HFFc6 (cell line): ENCODE results near the gene CDC5L. TPM values are rescaled to one million over a fixed set of nuclear protein-coding genes. Genes with fewer than 3 reads are reported as not detected.
A peak's percentile ranks its signal among the peaks of the same experiment; 100 is the strongest.

Source experiments
- DNase-seq: peaks from one replicate; pipeline ENCODE4 v3.0.0-alpha.2; 2018
- H3K27ac Mint-ChIP-seq: 2 replicates; pipeline ENCODE4 v1.8.0; 2020; ENCODE audit warnings: mild to moderate bottlenecking, mixed read lengths
- H3K27me3 Mint-ChIP-seq: 2 replicates; pipeline ENCODE4 v1.8.0; 2021; ENCODE audit warnings: mild to moderate bottlenecking, moderate library complexity, mixed read lengths; ENCODE audit not compliant: insufficient read depth
- H3K36me3 Mint-ChIP-seq: 2 replicates; pipeline ENCODE4 v1.8.0; 2021; ENCODE audit warnings: low read depth, mixed read lengths
- H3K4me1 Mint-ChIP-seq: 2 replicates; pipeline ENCODE4 v1.8.0; 2020; ENCODE audit warnings: low read depth, mixed read lengths
- H3K4me3 Mint-ChIP-seq: 2 replicates; pipeline ENCODE4 v1.8.0; 2020; ENCODE audit warnings: mild to moderate bottlenecking, moderate library complexity, mixed read lengths
- H3K9me3 Mint-ChIP-seq: 2 replicates; pipeline ENCODE4 v1.8.0; 2020; ENCODE audit warnings: mild to moderate bottlenecking, mixed read lengths
- CTCF ChIP-seq: fragments of 200-600 bp; sonication (generic); IDR thresholded peaks from 2 replicates; pipeline ENCODE4 v1.5.0; 2021; ENCODE audit warnings: antibody characterized with exemption, mild to moderate bottlenecking
- total RNA-seq, 6 experiments: library from RNA; stranded (reverse); fragmentation: NEBNext Ultra II Directional; extraction: Animal tissue kit (Norgen Biotek cat#: 25700); gene quantifications; 2 replicates in 1 of 6; 3 replicates in 5 of 6; pipeline ENCODE4 v1.2.3, GENCODE V29; 2021

CDC5L gene
- total RNA-seq, 6 experiments from 2014 or later: 17.9 to 23.5 (median 21.6) TPM

GRCh38 chr6:44493593-44493992, 106.1 kb downstream of the CDC5L start:
- peak overlapping the region; percentile 12; the same call in 1 of the 2 replicates for H3K4me3 Mint-ChIP-seq
- H3K4me1 Mint-ChIP-seq: peaks cover 74% of the 10 kb centered on the region
- H3K9me3 Mint-ChIP-seq: no peaks in the 10 kb centered on the region
- TF ChIP-seq CTCF: no peak
- no peak for DNase-seq
- H3K27ac Mint-ChIP-seq: peak overlapping the region; percentile 91
- H3K27me3 Mint-ChIP-seq: peaks cover 5% of the 10 kb centered on the region
- peaks cover 3% of the 10 kb centered on the region; the same call in 1 of the 2 replicates for H3K36me3 Mint-ChIP-seq

GRCh38 chr6:44494011-44494501, 106.5 kb downstream of the CDC5L start:
- peaks cover 70% of the 10 kb centered on the region for H3K4me1 Mint-ChIP-seq
- H3K27me3 Mint-ChIP-seq: peaks cover 5% of the 10 kb centered on the region; the same call in 1 of the 2 replicates
- TF ChIP-seq CTCF: peak; percentile 64
- H3K4me3 Mint-ChIP-seq: peak overlapping the region; percentile 12; the same call in 1 of the 2 replicates
- H3K27ac Mint-ChIP-seq: peak overlapping the region; percentile 91
- peak; percentile 80 for DNase-seq
- H3K36me3 Mint-ChIP-seq: peaks cover 3% of the 10 kb centered on the region; the same call in 1 of the 2 replicates
- H3K9me3 Mint-ChIP-seq: no peaks in the 10 kb centered on the region

DNA sequence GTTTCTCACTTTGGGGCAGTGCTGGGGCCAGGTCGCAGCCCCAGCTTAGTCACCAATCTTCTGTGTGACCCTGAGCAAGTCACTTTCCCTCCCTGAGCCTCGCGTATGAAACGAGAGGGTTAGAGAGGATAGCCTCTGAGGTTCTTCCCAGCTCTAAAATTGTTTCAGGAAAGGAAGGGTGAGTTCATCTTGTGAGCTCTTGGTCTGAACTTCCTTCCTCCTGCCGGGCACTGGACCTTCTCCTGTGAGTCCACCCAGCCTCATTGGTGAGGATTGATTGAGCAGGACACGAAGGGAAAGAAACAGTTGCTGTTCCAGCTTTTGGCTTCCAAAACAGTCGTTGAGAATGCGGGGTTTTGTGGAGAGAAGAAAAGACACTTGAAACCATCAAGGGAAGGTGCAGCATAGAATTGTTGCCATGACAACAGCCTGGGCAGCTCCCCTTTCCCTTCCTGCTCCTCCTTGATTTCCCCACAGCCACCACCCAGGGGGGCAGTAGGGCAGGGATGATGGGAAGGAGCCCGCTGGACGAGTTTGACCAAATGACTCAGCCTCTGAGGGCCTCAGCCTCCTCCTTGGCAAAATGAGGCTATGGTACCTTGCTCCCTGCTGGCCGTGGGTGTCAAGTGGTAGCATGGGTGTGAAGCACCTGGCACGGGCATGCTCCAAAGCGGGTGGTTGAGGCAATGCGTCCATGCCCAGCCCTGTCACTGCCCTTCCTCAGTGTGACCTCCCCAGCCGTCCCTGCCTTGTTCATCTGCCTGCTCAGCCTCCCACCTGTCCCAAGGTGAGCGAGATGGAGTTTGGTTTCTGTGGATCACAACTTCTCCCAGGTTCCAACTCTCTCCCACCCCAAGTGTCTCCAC, 107.8 kb downstream of the CDC5L start:
- DNase-seq: no peak
- H3K36me3 Mint-ChIP-seq: peaks cover 3% of the 10 kb centered on the region; the same call in 1 of the 2 replicates
- no peak for TF ChIP-seq CTCF
- peaks cover 58% of the 10 kb centered on the region for H3K4me1 Mint-ChIP-seq
- H3K9me3 Mint-ChIP-seq: peaks cover 4% of the 10 kb centered on the region; the same call in 1 of the 2 replicates
- no peak overlapping the region for H3K27ac Mint-ChIP-seq
- H3K4me3 Mint-ChIP-seq: no peak overlapping the region
- H3K27me3 Mint-ChIP-seq: peaks cover 13% of the 10 kb centered on the region

GRCh38 chr6:44496665-44497369, 109.3 kb downstream of the CDC5L start:
- DNase-seq: no peak
- H3K4me3 Mint-ChIP-seq: no peak overlapping the region

More at GRCh38 chr6:44496665-44497369, 109.3 kb downstream of the CDC5L start:
- Mint-ChIP-seq H3K9me3 (peaks cover 10% of the 10 kb centered on the region), H3K4me1 (peaks cover 42% of the 10 kb centered on the region), H3K27ac (no peak overlapping the region), H3K36me3 (peaks cover 8% of the 10 kb centered on the region), H3K27me3 (peaks cover 18% of the 10 kb centered on the region)
- TF ChIP-seq CTCF: no peak
